ENCODE data around the gene TUSC2. TPM values are rescaled to one million over a fixed set of nuclear protein-coding genes. Genes with fewer than 3 reads are reported as not detected.

Gene TUSC2
- total RNA-seq, 1 experiment from 2014 or later, result 35.3 TPM

DNA sequence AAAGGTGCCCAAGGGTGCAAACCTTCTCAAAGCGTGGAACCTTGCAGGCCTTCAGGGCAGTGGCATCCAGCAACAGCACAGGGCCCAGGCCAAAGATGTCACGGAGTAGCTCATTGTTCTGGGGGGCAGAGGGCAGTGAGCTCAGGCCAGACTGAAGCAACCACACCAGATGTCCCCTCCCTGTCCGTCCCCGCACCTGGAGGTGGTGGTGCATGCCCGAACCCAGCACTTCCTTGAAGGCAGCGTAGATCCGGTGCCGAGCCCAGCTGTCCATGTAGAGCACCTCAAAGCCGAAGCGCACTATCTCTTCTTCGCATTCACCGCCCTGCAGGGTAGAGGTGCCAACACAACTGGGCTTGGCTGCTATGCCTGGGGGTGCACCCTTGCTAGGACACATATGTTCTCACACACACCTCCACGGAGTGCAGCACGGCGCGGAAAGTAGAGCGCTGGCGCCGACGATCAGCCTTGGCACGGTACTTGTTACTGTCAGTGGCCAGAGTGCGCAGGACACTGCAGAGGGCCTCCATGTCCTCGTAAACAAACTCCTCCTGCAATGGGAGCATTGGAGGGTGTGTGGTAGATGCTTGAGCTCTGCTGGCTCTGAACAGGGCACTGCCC is 39.5 kb downstream of the TUSC2 start:
- ChIA-PET CTCF (no interaction called here), POLR2A (no interaction called here)
- BruUV-seq (replicated peaks), result no TSS peak
- Histone ChIP-seq H3K9me3 (ENCODE audit: control insufficient read depth, insufficient read depth, low read depth, low read length) (no peaks in the 10 kb centered on the region), H3K27me3 (ENCODE audit: control insufficient read depth, insufficient read depth, low read length) (no peaks in the 10 kb centered on the region), H3K36me3 (ENCODE audit: control insufficient read depth, insufficient read depth, low read length) (no peaks in the 10 kb centered on the region), H3K4me1 (ENCODE audit: control insufficient read depth, insufficient read depth, low read length) (peaks cover 9% of the 10 kb centered on the region), H3K27ac (ENCODE audit: low read length) (no peak overlapping the region), H3K4me3 (ENCODE audit: low read depth in 2 of 2, low read length in 2 of 2) (no peak overlapping the region)
- in situ Hi-C loops (cut with HindIII; ENCODE audit: low pct_unique_long_range_greater_than_20kb, low sequenced_read_pairs), result no loop called here
- intact Hi-C loops (cut with micrococcal nuclease; ENCODE audit: unreplicated experiment), result no loop called here
- DNase-seq (ENCODE audit: low read depth, low spot score), result no peak
- TF ChIP-seq POLR2AphosphoS5 (IDR thresholded peaks at IDR 0.05; ENCODE audit: low read depth, low read length) (no peak), TCF7L2 (IDR thresholded peaks at IDR 0.05; ENCODE audit: low read depth, low read length) (no peak), SIN3A (IDR thresholded peaks at IDR 0.05; ENCODE audit: borderline replicate concordance, insufficient read depth, low read depth, low read length) (no peak)
- TF ChIP-seq, protein P1, sequence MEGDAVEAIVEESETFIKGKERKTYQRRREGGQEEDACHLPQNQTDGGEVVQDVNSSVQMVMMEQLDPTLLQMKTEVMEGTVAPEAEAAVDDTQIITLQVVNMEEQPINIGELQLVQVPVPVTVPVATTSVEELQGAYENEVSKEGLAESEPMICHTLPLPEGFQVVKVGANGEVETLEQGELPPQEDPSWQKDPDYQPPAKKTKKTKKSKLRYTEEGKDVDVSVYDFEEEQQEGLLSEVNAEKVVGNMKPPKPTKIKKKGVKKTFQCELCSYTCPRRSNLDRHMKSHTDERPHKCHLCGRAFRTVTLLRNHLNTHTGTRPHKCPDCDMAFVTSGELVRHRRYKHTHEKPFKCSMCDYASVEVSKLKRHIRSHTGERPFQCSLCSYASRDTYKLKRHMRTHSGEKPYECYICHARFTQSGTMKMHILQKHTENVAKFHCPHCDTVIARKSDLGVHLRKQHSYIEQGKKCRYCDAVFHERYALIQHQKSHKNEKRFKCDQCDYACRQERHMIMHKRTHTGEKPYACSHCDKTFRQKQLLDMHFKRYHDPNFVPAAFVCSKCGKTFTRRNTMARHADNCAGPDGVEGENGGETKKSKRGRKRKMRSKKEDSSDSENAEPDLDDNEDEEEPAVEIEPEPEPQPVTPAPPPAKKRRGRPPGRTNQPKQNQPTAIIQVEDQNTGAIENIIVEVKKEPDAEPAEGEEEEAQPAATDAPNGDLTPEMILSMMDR (IDR thresholded peaks at IDR 0.05), result no peak
- TF ChIP-seq, protein P2, sequence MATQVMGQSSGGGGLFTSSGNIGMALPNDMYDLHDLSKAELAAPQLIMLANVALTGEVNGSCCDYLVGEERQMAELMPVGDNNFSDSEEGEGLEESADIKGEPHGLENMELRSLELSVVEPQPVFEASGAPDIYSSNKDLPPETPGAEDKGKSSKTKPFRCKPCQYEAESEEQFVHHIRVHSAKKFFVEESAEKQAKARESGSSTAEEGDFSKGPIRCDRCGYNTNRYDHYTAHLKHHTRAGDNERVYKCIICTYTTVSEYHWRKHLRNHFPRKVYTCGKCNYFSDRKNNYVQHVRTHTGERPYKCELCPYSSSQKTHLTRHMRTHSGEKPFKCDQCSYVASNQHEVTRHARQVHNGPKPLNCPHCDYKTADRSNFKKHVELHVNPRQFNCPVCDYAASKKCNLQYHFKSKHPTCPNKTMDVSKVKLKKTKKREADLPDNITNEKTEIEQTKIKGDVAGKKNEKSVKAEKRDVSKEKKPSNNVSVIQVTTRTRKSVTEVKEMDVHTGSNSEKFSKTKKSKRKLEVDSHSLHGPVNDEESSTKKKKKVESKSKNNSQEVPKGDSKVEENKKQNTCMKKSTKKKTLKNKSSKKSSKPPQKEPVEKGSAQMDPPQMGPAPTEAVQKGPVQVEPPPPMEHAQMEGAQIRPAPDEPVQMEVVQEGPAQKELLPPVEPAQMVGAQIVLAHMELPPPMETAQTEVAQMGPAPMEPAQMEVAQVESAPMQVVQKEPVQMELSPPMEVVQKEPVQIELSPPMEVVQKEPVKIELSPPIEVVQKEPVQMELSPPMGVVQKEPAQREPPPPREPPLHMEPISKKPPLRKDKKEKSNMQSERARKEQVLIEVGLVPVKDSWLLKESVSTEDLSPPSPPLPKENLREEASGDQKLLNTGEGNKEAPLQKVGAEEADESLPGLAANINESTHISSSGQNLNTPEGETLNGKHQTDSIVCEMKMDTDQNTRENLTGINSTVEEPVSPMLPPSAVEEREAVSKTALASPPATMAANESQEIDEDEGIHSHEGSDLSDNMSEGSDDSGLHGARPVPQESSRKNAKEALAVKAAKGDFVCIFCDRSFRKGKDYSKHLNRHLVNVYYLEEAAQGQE (IDR thresholded peaks at IDR 0.05; ENCODE audit: insufficient read depth in 1 of 2, low read depth in 2 of 2, low read length in 1 of 2), result no peak
- no peak for ATAC-seq

DNA sequence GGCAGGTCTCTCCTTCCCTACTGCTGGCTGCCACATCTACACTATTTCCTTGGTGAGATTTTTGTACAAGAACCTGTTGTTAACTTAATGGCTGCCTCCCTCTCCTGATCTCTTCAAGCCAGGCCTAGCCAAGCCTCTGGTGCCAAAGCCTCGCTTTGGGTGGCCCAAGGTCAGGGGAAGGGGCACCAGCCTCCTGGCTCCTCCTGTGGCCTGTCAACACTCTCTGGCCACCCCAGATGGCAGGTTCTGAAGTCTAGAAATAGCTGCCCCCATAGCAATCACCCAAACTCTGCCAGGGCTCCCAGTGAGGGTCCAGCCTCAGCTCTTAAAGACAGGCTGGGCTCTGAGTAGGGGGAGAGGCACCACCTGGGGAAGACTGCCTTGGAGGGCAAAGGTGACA is 40.8 kb downstream of the TUSC2 start:
- Histone ChIP-seq H3K27ac (ENCODE audit: low read length) (no peak overlapping the region), H3K36me3 (ENCODE audit: control insufficient read depth, insufficient read depth, low read length) (no peaks in the 10 kb centered on the region), H3K9me3 (ENCODE audit: control insufficient read depth, insufficient read depth, low read depth, low read length) (no peaks in the 10 kb centered on the region), H3K4me3 (ENCODE audit: low read depth in 2 of 2, low read length in 2 of 2) (no peak overlapping the region), H3K4me1 (ENCODE audit: control insufficient read depth, insufficient read depth, low read length) (peaks cover 3% of the 10 kb centered on the region; the same call in 1 of the 2 replicates), H3K27me3 (ENCODE audit: control insufficient read depth, insufficient read depth, low read length) (no peaks in the 10 kb centered on the region)
- POLR2A ChIA-PET, result no interaction called here
- intact Hi-C loops (cut with micrococcal nuclease; ENCODE audit: unreplicated experiment), result no loop called here
- BruUV-seq (replicated peaks), result no TSS peak
- TF ChIP-seq, protein P1 (IDR thresholded peaks at IDR 0.05), result no peak
- TF ChIP-seq TCF7L2 (IDR thresholded peaks at IDR 0.05; ENCODE audit: low read depth, low read length), result no peak
- TF ChIP-seq, protein P2 (IDR thresholded peaks at IDR 0.05; ENCODE audit: insufficient read depth in 1 of 2, low read depth in 2 of 2, low read length in 1 of 2), result no peak
- TF ChIP-seq POLR2AphosphoS5 (IDR thresholded peaks at IDR 0.05; ENCODE audit: low read depth, low read length), result no peak
- TF ChIP-seq SIN3A (IDR thresholded peaks at IDR 0.05; ENCODE audit: borderline replicate concordance, insufficient read depth, low read depth, low read length), result no peak
- DNase-seq (ENCODE audit: low read depth, low spot score), result no peak
- CTCF ChIA-PET, result no interaction called here
- no peak for ATAC-seq
- in situ Hi-C loops (cut with HindIII; ENCODE audit: low pct_unique_long_range_greater_than_20kb, low sequenced_read_pairs), result no loop called here

Data from Panc1 (cell line).